GM15510 (cell line): Measurements from ENCODE around the gene ELMO1.

Source experiments
- POLR2A ChIP-seq: IDR thresholded peaks from 3 replicates; pipeline ENCODE4 v1.6.1; 2011; ENCODE audit warnings: borderline replicate concordance; ENCODE audit not compliant: insufficient read length; ENCODE audit errors: extremely low read depth

The ELMO1 gene

DNA sequence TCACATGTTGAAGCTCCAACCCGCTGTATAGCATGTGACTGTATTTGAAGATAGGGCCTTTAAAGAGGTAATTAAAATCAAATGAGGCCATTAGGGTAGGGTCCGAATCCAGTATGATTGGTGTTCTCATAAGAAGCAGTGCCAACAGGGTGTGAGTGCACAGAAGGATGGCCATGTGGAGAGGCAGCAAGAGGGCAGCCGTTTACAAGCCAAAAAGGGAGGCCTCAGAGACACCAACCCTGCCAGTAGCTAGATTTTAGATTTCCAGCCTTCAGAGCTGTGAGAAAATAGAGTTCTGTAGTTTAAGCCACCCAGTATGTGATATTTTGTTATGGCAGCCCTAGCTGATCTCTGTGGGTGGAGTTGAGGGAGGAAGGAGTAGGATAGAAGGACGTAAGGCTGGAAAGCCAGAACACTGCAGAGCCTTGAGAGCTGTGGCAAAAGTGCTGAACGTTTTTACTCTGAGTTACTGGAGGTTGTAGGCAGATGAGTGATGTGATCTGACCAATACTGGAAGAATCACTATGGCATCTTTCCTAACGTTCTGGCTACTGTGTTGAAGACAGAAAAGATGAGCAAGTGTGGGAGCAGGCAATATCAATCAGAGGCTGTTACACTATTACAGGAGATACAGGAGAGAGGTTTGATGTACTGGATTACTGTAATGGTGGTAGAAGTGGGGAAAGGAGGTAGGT lies 334.9 kb downstream of the ELMO1 start:
- no peak for TF ChIP-seq POLR2A

DNA sequence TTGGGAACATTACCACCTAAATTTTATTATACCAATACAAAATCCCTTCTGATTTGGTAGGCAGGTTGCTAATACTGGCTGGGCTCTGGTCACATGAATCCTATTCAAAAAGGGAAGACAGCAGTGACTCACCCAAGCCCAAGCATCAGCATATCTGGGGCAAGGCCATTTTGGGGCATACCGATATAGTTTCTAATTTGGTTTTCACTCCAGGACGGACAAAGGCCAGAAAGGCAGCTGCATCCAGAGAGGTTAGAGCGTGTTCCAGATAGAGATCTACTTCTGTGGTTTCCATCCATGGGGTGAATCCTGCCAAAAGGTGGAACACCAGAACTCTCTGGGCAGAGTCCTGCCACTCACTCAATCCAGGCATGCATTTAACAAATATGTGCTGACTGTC lies 335.8 kb downstream of the ELMO1 start:
- no peak for TF ChIP-seq POLR2A

- no peak for TF ChIP-seq POLR2A
Measured at GRCh38 chr7:37112218-37112617, 336.4 kb downstream of the ELMO1 start.

- no peak for TF ChIP-seq POLR2A
Measured at GRCh38 chr7:37111459-37111858, 337.2 kb downstream of the ELMO1 start.

GRCh38 chr7:37110660-37111424 lies 337.8 kb downstream of the ELMO1 start:
- TF ChIP-seq POLR2A: no peak

DNA sequence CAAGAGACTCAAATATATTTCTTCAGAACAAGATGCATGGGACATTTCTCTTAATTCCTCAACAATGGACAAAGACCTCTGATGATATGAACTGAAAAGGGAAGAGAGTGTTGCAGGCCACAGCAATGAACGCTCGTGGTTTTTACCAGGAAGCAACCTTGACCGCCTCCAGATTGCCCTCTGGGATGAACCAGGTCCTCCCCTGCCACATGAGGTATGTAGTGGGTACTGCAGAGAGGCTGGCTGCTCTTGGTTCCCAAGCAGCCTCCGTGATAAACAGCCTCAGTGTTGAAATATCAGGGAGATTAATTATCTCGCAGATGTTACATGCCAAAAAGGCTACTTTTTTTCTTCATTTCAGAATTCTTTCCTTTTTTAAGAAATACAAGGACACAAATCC lies 338.8 kb downstream of the ELMO1 start:
- no peak for TF ChIP-seq POLR2A

DNA sequence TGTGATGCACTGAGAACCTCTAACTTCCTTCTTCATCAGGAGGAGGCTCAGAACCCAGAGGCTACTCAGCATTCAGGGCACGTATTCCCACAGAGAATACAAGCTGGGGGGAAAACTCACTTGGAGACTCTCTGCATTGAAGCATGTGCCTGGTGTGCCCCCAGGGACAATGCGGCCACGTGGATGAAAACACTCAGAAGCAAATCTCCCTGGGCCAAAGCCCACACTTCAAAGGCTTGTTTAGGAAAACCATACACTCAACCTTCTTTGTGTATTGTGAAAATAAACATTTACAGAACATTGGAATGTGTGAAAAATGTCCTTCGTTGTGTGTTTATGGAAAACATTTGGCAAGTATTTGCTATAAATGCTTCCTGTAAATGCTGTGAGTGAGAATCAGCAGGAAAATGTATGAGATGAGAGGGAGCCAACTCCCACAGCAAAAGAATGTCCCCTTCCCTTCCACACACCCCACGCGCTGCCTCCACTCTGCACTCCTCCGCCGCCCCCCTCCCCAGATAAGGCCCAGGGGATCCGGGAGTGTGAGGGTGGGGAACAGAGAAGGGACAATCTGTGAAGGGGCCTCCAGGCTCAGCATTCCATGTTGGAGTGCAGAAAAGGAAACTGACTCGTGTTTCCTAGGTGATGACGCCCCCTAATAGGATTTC lies 339.5 kb downstream of the ELMO1 start:
- TF ChIP-seq POLR2A: no peak

DNA sequence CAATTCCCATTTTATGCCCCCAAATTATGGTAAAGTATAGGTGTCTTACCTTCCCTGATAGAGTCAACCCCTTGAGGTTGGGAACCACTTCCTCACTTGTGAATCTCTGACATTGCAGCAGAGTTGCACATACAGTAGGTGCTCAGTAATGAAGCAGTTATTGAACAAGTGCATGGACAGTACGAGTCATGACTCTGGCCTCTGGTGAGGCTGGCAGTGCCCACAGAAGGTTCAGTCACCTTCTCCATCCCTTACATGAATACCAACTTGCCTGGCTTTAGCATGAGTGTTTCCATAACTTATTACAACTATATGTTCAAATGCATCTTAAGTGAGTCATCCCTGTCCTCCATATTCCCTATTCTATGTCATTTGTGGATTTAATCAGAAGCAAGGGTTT lies 340.0 kb downstream of the ELMO1 start:
- no peak for TF ChIP-seq POLR2A

- TF ChIP-seq POLR2A: no peak
Measured at GRCh38 chr7:37107047-37107750, 341.5 kb downstream of the ELMO1 start.

DNA sequence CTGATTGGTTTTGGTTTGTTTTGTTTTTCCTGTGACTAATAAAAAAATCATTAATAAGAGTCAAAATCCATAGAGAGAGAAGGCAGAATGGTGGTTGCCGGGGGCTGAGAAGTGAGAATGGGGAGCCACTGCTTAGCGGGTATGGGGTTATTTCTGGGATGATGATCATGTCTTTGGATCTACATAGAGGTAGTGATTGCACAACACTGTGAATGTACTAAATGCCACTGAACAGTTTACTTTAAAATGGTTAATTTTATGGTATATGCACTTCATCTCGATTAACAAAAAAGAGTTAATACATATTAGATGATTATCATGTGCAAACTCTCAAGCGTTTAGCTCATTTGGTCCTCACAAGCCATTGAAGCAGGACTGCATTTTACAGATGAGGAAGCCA lies 342.9 kb downstream of the ELMO1 start:
- TF ChIP-seq POLR2A: no peak

- TF ChIP-seq POLR2A: no peak
Measured at GRCh38 chr7:37104822-37105518, 343.7 kb downstream of the ELMO1 start.

DNA sequence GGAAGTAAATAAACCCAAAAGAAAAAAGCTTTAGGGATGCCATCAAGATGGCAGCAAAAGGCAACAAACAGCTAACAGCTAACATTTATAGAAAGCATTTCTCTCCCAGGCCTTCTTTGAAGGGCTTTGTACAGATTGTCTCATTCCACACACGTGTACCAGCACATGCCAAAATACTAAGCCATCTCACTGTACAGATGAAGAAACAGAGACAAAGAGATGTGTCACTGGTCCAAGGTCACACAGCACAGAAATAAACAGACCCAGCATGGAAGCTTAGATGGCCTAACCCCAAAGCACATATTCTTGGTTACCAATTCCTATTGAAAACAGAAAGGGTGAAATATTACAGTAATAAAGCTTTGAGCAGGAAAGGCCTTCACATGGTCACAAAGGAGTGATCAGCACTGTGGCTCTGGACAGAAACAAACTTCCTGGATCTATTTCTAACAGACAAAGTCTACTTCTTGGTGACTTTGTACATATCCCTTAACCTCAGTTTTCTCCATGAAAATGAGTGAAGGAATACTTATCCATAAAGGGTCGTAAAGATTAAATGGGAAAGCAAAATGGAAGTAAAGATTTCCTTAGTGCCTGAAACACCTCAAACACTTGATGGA lies 346.0 kb downstream of the ELMO1 start:
- no peak for TF ChIP-seq POLR2A

DNA sequence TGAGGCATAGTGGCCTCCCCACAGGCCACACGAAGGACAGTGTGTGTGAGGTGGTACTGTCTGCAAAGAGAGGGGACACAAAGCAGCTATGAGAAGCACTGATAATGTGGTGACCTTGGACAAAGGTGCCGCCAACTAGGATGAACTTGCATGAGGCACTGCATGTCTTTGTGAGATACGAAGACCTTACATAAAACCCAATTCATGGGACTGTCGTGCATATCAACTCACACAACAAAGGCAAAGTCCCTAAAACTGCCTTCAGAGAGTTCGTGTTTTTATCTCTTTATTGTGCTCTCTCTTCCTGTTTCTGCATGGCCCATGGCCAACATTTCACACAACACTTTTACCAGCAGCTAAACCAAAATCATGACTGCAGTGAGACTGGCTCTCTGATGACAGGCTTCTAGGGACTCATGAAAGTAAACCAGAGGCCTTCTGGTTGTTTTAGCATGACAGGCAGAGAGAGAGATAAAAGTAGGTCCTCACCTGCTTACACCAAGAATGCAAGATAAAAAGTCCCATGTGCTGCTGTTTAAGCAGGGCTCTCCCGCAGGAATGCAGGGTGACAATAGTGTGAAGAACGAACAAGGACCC lies 347.8 kb downstream of the ELMO1 start:
- TF ChIP-seq POLR2A: no peak

GRCh38 chr7:37098762-37099161 lies 349.9 kb downstream of the ELMO1 start:
- no peak for TF ChIP-seq POLR2A

- no peak for TF ChIP-seq POLR2A
Measured at GRCh38 chr7:37097983-37098382, 350.7 kb downstream of the ELMO1 start.

DNA sequence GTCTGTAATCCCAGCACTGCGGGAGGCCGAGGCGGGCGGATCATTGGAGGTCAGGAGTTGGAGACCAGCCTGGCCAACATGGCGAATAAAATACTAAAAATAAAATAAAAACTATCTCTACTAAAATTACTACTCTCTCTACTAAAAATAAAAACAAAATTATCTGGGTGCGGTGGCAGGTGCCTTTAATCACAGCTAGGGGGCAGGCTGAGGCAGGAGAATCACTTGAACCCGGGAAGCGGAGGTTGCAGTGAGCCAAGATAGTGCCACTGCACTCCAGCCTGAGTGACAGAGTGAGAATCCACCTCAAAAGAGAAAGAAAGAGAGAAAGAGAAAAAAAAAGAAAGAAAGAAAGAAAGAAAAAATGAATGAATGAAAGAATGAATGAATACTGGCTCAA lies 351.4 kb downstream of the ELMO1 start:
- TF ChIP-seq POLR2A: no peak
